Measurements from ENCODE around the gene FRMD4B.

GRCh38 chr3:69292959-69293574 lies 92.8 kb downstream of the FRMD4B start:
- no peak for TF ChIP-seq CTCF (IDR thresholded peaks at IDR 0.05; ENCODE audit: low read length)
- TF ChIP-seq EZH2 (IDR thresholded peaks at IDR 0.05; ENCODE audit: borderline replicate concordance, low read length): no peak

Measured in OCI-LY1 (cell line).